Testis (tissue), 3 donors: ENCODE data around the gene LGALSL. TPM values are rescaled to one million over a fixed set of nuclear protein-coding genes. Genes with fewer than 3 reads are reported as not detected.

Experiments
- DNase-seq: peaks from one replicate; pipeline ENCODE4 v3.0.0-alpha.2; 2019
- H3K27ac ChIP-seq, 2 donors: fragments of 200-600 bp; sonication (generic); one replicate each; pipeline ENCODE4 v1.5.1; 2019
- H3K27me3 ChIP-seq: fragments of 200-600 bp; sonication (generic); one replicate; pipeline ENCODE4 v1.5.1; 2019
- H3K36me3 ChIP-seq: fragments of 200-600 bp; sonication (generic); one replicate; pipeline ENCODE4 v1.5.1; 2017; ENCODE audit warnings: low read depth; ENCODE audit errors: missing control alignments
- H3K4me1 ChIP-seq: fragments of 200-600 bp; sonication (generic); one replicate; pipeline ENCODE4 v1.5.1; 2019
- H3K4me3 ChIP-seq, 2 donors: fragments of 200-600 bp; sonication (generic); one replicate each; pipeline ENCODE4 v1.5.1; 2017 to 2019
- H3K9me3 ChIP-seq: fragments of 200-600 bp; sonication (generic); one replicate; pipeline ENCODE4 v1.5.1; 2017
- CTCF ChIP-seq, 3 experiments: fragments of 450-650 bp in 2 of 3; fragments of 200-600 bp in 1 of 3; sonication (generic) in 1 of 3; IDR thresholded peaks; one replicate each; pipeline ENCODE4 v1.5.1; 2016 to 2019; ENCODE audit warnings: antibody characterized with exemption in 3 of 3, mild to moderate bottlenecking in 2 of 3, moderate library complexity in 1 of 3
- POLR2A ChIP-seq: fragments of 450-650 bp; IDR thresholded peaks from one replicate; pipeline ENCODE4 v1.6.1; 2017; ENCODE audit warnings: antibody characterized with exemption, mild to moderate bottlenecking, moderate library complexity
- WGBS, 2 donors: methylation state at CpG; one replicate each; pipeline ENCODE4 v1.1.5; 2018; 5-methylcytosine and 5-hydroxymethylcytosine counted together
- intact Hi-C: fragments of 100-400 bp; cut with DNase I; formaldehyde crosslinking; loops from one replicate; pipeline ENCODE4 v1.15.1; 2023; ENCODE audit warnings: low total_unique reads
- polyA plus RNA-seq: library from polyadenylated mRNA; stranded (reverse); fragments of 350-450 nt; fragmentation: Illumina TruSeq; extraction: RNeasy Lipid Tissue Mini Kit (QIAGEN cat#74804); gene quantifications from one replicate; pipeline ENCODE4 v1.2.3, GENCODE V29; 2014; ENCODE audit warnings: low read depth, low replicate concordance; ENCODE audit not compliant: insufficient read depth
- total RNA-seq, 2 donors: library from RNA; depleted of rRNA; stranded (reverse); fragments of >200 nt; gene quantifications; one replicate each; pipeline ENCODE4 v1.2.3, GENCODE V29; 2016

Gene LGALSL
- total and polyA plus RNA-seq, 3 donors from 2014 or later = 10.8 to 13.4 (median 11.3) TPM

- no peaks in the 10 kb centered on the region for H3K9me3 ChIP-seq
- intact Hi-C loops = loop anchor here (10.0 kb wide), 1 partner anchor 154 kb away; no protein-coding TSS in a partner anchor
- DNase-seq = peak; percentile 77
- no peaks in the 10 kb centered on the region for H3K4me1 ChIP-seq
- H3K27ac ChIP-seq = no peak overlapping the region
- H3K36me3 ChIP-seq = no peaks in the 10 kb centered on the region
- H3K27me3 ChIP-seq = no peaks in the 10 kb centered on the region
- no peak for TF ChIP-seq POLR2A
- TF ChIP-seq CTCF (IDR thresholded peaks at IDR 0.05) = peak; percentile 74 to 97 (median 77)
- WGBS, 2 donors = 36 to 51% methylated on average over 12 to 20 of the region's 20 CpGs
- no peak overlapping the region for H3K4me3 ChIP-seq
Observed at GRCh38 chr2:64488050-64488974, 34.4 kb downstream of the LGALSL start.

GRCh38 chr2:64489081-64489751 lies 35.3 kb downstream of the LGALSL start:
- no peak overlapping the region for H3K27ac ChIP-seq
- intact Hi-C loops = loop anchor here (10.0 kb wide), 1 partner anchor 154 kb away; no protein-coding TSS in a partner anchor
- no peaks in the 10 kb centered on the region for H3K36me3 ChIP-seq
- no peaks in the 10 kb centered on the region for H3K4me1 ChIP-seq
- TF ChIP-seq CTCF (IDR thresholded peaks at IDR 0.05) (no peak), POLR2A (no peak)
- no peaks in the 10 kb centered on the region for H3K9me3 ChIP-seq
- 74 to 79% methylated on average over 4 to 5 of the region's 5 CpGs for WGBS, 2 donors
- no peaks in the 10 kb centered on the region for H3K27me3 ChIP-seq
- H3K4me3 ChIP-seq = no peak overlapping the region
- DNase-seq = no peak

- no peaks in the 10 kb centered on the region for H3K36me3 ChIP-seq
- no peak for TF ChIP-seq CTCF (IDR thresholded peaks at IDR 0.05)
- TF ChIP-seq POLR2A = no peak
- no peaks in the 10 kb centered on the region for H3K27me3 ChIP-seq
- no peaks in the 10 kb centered on the region for H3K4me1 ChIP-seq
- H3K27ac ChIP-seq = no peak overlapping the region
- DNase-seq = no peak
- no peaks in the 10 kb centered on the region for H3K9me3 ChIP-seq
- intact Hi-C loops = no loop called here
- no peak overlapping the region for H3K4me3 ChIP-seq
- 76 to 85% methylated on average over 4 of the region's 4 CpGs for WGBS, 2 donors
Observed at GRCh38 chr2:64491426-64491825, 37.5 kb downstream of the LGALSL start.

GRCh38 chr2:64492272-64492671 lies 38.3 kb downstream of the LGALSL start:
- intact Hi-C loops = no loop called here
- DNase-seq = no peak
- WGBS, 2 donors = 85 to 96% methylated on average over 3 of the region's 3 CpGs
- H3K27me3 ChIP-seq = no peaks in the 10 kb centered on the region
- no peaks in the 10 kb centered on the region for H3K36me3 ChIP-seq
- TF ChIP-seq POLR2A = no peak
- TF ChIP-seq CTCF (IDR thresholded peaks at IDR 0.05) = no peak
- no peak overlapping the region for H3K4me3 ChIP-seq
- no peaks in the 10 kb centered on the region for H3K9me3 ChIP-seq
- H3K27ac ChIP-seq = no peak overlapping the region
- H3K4me1 ChIP-seq = no peaks in the 10 kb centered on the region
